Measurements from ENCODE around the gene BAIAP2L2.

GRCh38 chr22:38110863-38111852, 674 bp upstream of the BAIAP2L2 start:
- TF ChIP-seq YY1 (IDR thresholded peaks at IDR 0.05; ENCODE audit: low read depth) (no peak), EGR1 (IDR thresholded peaks at IDR 0.05) (no peak), EP300 (IDR thresholded peaks at IDR 0.05; ENCODE audit: borderline replicate concordance) (no peak), USF1 (IDR thresholded peaks at IDR 0.05) (no peak), MAX (IDR thresholded peaks at IDR 0.05) (no peak)

All from Ishikawa (cell line).